ENCODE data around the gene IGFN1.
"Not testable (repeated sequence)": the region's sequence is repeated elsewhere in the genome, so short reads cannot be mapped to it uniquely, and the experiment has no call there.

The IGFN1 gene

GRCh38 chr1:201190624-201191051 lies at the start of gene IGFN1:
Gene IGFN1, plus strand, starts transcription at chr1:201190824. Its CDS starts 2,470 bp downstream, at chr1:201193294.
- DNase-seq, result no peak

DNA sequence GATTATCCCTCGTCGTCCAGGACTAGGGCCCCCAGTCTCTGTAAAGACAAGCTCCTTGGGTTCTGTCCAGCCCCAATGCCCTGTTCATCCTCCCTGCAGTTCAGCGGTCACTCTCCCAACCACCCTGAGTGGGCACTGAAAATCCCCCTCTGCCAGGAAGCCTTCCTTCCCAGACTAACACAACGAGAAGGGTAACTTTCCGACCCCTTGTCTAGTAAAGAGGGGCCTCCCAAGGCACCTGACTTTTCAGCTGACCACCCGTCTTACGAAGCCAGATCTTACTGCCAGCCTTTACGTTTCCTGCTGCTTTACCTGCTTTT lies 49.7 kb upstream of the IGFN1 start:
- no peak for DNase-seq

DNA sequence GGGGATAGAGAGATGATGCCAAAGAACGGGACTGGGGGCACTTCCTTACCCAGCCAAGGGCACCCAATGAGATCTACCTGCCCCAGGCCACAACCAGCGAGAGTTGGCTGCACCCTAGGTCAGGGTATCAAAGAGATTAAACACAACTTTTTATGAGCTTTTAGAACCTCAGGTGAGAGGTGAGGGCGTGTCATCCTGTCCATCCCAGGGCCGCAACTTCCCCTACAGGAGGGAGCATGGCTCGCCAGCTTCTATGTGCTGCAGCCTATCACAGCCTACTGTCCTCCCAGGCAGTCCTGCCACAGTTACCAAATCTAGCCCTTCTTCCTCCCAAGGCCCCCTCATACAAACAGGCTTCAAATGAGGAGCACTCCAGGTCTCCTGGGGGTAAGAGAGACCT lies 49.2 kb upstream of the IGFN1 start:
- DNase-seq, result no peak

- DNase-seq, result no peak
Observed at GRCh38 chr1:201142011-201142848, 48.4 kb upstream of the IGFN1 start.

DNA sequence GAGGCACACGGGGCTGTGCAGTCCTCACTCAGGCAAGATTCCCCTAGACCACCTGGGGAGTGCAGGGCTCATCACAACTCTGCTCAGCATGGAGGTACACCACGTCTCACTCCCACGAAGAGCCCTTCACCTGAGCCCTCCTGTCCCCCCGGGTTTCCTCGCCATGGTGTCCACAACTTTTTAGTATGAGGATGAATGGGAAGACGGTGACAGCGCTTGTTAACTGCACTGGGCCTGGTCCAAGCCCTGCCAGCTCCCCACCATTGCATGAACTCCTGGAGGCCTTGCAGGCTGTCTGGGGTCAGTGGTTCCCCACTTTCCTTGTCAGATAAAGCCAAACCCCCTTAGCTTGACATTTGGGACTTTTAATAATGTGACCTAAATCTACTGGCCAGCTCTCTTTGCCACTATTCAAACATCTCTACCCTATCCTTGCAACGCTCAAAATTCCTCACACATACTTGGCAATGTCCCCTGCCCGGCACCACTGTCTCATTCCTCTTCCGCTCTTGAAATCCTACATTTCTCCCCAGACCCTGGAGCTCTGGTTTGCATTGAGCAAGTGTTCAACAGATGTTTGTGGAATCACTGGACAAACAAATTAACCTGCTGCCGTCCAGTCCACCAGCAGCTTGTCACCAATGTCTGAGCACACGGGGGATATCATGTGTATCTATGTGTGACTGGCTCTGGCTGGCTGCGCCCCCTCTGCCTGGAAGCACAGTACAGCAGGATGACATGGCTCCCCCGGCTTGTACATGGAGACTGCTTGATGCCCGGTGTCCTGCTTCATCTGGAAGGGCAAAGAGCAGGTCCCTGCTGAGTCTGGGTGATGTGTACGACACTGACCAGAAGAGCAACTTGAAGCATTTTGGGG lies 47.5 kb upstream of the IGFN1 start:
- no peak for DNase-seq

- DNase-seq, result no peak
Observed at GRCh38 chr1:201143726-201144635, 46.6 kb upstream of the IGFN1 start.

DNA sequence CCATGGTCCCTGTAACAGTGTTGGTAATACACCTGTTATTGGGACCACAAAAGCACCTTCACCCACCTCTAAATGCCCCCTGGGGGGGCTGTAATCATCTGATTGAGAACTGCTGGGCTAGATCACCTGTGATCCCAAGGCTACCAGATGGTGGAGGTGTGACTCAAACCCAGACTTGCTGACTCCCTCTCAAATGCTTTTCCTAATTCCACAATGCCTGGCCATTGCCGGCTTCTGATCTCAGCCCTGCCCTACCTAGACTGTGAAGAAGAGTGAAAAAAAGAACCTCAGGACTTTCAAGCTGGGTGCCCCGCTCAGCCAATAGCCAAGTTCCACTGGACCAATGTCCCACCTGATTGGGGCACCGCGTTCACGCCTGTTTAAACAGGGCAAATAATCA lies 45.9 kb upstream of the IGFN1 start:
- no peak for DNase-seq

DNA sequence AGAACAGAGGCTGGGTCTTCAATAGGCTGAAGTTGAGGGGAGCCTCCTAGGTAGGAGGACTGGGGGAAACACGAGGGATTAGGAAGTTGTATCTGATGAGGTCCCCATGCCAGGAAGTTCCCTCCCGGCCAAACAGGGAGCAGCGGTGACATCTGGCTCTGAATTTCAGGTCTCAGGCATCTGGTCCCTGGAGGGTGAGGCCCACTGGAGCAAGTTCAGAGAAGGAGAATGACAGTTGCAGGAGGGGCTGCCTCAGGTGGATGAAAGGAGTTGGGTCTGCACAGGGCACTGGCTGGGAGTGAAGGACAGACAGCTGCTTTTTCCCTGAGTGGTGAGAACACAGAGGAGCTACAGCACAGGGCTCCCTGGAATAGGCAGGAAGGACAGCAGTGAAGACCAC lies 45.5 kb upstream of the IGFN1 start:
- no peak for DNase-seq

DNA sequence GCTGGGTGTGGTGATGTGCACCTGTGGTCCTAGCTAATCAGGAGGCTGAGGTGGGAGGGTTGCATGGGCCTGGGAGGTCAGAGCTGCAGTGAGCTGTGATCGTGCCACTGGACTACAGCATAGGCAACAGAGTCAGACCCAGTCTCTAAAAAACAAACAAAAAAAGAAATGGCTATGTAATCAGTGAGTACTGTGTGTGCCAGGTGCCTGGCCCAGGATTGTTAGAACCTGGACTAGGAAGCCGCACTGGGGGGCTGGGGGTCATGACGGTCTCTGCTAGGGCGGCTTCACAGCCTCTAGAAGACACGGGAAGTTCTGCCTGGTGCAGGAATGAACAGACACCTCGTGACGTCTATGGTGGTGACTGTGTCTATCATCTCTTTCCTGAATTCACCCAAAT lies 44.8 kb upstream of the IGFN1 start:
- no peak for DNase-seq

DNA sequence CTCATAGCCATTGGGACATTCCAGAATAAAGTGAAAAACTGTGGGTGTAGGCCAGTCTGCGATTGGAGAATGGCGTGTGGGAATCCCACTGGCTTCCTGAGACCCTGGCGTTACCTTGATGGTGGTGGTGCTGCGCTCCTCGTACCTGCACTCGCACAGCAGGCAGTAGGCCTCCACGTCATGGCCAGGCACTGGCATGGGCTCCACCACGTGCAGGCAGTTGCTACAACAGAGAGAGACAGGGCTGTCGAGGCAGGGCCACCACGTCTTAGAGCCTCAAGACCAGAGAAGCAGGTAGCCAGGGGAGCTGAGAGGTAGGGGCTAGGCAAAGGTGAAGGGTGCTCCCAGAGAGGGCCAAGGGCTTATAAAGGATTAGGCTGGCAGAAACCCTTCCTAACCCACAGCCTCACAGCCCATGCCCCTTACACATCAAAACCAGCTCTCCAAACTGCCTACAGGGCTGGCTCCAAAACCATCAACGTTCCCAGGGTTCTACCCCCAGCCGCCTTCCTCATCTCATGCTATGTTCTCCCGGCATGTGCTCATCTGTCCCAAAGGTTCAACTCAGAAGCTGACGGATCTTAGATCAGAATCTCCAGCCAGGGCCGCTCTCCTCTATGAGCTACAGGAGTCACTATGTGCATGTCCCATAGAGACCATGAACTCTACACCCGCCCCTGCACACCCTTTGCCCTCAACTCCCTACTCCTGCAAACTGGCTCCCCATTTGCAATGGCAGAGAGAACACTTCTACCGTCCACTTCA lies 43.8 kb upstream of the IGFN1 start:
- DNase-seq, result no peak

DNA sequence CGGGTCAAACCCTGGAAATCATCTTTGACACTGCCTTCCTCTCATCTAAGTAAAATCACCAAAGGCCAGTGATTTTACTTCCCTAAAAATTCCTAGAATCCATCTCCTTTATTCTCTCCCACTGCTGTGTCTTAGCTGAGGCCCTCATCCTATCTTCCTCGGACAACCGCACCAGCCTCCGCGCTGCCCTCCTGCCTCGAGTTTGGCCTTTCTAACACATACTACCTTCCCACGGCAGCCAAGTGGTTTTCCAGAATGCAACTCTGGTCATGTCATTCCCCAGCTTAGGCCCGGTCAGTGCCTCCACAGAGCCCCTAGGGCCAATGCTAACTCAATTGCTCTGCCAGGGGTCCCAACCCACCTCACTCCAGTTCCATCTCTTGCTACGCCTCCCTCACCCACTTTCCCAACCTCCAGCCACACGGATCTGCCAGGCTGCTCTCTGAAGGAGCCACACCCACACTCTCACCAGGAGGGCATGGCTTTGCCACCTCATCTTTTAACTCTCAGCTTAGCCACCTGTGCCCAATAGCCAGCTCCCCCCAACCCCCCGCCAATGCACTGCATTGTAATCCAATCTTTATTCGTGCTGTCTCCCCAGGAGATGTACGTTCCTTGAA lies 43.1 kb upstream of the IGFN1 start:
- DNase-seq, result no peak

DNA sequence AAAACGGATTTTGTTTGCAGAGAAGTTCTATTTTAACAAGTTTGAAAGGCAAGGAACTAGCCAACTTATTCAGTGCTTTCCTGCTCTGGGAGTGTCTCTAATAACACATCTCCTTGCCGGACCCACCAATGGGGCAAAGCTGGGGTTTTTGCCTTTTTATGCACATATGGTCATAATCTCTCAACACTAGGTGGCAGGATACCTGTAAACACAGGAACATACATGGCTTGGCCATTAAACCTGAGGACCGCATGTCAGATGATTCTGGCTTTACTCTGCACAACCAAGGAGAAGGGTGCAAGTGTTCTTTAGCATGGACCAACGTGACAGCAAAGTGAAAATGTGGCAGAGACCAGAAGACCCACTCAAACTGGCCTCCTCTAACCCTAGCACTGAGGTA lies 41.2 kb upstream of the IGFN1 start:
- DNase-seq, result no peak

DNA sequence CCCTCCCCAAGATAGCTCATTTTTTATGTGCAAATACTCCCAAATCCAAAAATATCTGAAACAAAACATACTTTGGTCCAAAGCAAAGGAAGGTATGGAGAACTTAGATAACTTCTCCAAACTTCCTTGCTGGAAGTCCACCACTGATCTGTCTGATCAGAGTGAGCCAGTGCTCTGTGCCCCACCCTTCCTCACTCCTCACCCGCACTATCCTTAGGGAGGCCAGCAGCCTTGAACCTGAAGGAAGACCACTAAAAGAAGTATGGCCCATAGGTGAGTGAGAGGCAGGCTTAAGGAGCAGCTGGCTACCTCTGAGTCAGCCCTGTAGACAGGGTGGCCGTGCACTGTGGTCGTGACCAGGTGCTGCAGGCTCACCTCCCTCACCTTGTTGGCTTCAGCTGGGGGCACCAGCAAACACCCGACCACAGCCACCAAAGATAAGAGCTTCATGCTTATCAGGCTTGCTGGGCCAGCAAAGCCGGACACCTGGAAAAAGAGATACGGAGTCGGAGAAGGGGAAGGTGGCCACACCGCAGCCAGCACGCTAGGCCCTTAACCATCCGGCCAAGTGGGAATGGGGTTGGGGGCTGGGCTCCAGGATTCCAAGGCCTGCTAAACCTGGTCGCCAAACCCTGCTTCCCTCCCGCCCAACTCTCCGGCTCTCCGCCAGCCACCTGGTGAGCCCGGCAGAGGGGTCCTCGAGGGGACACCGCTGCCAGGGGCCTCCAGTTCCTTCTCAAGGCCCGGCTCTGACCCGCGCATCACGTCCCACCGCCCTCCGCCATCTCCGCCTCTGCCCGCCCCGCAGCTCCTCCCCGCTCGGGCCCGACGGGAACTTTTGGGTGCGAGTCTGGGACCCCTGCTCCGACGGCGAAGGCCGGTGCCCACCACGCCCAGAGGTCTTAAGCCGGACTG lies 36.9 kb upstream of the IGFN1 start:
- DNase-seq, result peak in 2 of 6 experiments; percentile 29 to 43

DNA sequence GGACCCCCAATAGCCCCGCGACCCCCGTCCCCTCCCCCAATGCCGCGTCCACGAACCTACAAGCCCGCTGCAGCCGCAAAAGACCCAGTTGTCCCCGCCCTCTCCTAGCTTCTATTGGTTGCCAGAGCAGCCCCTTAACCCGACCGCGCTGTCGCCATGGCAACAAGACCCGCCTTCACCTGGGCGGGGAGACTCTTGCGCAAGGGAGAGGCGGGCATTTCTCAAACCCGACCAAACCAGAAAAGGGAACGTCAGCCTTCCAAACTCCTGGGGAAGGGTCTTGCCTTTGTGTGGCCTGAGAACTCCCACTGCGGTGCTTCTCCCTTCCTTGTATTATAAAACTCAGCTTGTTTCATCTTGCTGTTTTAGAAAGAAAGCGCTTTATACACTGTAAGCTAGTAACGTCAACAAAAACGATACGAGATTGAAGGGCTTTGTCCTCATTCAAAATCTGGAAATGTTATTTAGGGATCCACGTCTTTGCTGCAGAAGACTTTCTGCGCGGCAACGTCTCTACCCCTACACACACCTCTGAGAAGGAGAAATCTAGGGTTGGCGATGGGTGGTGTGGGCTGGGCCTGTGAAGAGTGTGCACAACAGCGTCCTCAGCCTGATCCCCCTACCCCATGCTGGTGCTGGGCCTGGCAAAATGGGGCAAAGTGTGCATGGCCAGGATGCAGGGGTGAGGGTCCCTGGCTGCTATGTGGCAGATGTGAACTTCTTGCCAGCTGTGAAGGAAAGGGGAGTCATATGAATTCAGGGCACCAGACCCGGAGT lies 36.0 kb upstream of the IGFN1 start, which contains the start of gene TMEM9:
TMEM9 (minus strand) TSS at position 86 of the 777 bp plus-strand sequence. CDS start 551 bp downstream, outside the sequence.
- peak; percentile 92 to 98 (median 96) for DNase-seq

DNA sequence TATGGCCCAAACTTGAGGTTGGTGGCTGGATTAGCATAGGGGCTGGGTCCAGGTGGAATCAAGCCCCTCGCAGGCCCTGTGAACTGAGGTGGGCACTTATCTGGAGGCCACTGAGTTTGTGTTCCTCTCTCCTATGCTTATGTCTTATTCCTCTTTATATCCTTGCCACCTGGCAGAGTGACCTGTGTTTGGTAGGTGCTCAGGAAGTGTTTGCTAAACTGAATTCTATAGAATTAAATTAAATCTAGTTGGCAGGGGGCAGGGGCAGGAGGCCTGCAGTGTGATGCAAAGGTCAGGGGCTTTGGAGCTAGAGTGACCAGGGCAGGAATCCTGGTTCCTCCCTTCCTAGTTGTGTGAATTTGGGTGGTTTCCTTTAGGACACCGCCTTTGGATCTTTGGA lies 35.3 kb upstream of the IGFN1 start:
- no peak for DNase-seq

DNA sequence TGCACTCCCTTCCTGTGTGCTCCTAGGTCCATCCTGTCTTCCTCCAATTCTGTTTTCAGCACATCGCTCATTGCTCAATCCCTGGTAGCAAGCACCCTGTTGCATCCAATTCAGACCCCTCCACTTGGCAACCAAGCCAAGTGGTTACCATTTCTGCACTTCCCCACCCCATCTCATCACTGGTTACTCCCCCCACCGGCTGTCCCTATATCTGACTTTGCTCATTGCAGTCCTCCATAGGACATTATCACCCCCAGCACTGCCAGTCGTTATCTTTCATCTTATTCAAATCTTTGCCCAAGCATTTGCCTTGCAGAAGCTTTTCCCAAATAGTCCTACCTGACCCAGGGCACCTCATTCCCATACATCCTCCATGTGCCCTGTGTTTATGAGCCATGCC lies 34.3 kb upstream of the IGFN1 start:
- no peak for DNase-seq

- no peak for DNase-seq
Observed at GRCh38 chr1:201156819-201157218, 33.8 kb upstream of the IGFN1 start.

GRCh38 chr1:201157949-201158348 lies 32.7 kb upstream of the IGFN1 start:
- DNase-seq, result no peak

GRCh38 chr1:201163036-201163435 lies 27.6 kb upstream of the IGFN1 start:
- DNase-seq, result not testable (repeated sequence)

DNA sequence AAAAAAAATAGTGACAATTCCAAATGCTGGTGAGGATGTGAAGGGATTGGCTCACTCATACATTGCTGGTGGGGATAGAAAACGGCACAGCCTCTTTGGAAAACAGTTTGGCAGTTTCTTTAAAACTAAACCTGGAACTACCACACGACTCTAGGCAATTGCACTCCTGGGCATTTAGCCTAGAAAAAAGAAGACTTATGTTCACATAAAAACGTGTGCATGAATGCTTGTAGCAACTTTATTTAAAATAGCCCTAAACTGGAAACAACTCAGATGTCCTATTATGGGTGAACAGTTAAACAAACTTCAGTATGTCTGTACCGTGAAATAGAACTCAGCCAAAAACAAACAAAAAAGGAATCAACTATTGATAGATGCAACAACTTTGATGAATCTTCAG lies 26.9 kb upstream of the IGFN1 start:
- no peak for DNase-seq
